C4-2B (cell line): ENCODE data around the gene ARID5B.

ENCODE experiments used
- CTCF ChIP-seq: fragments of 450-650 bp; conservative IDR thresholded peaks from 2 replicates; pipeline ENCODE4 v1.5.1; 2017; ENCODE audit warnings: mild to moderate bottlenecking
- ZFX ChIP-seq: fragments of 450-650 bp; IDR thresholded peaks from 2 replicates; pipeline ENCODE4 v1.6.1; 2017

- TF ChIP-seq CTCF (peak; percentile 1; the same call in 1 of the 2 replicates), ZFX (no peak)
Measured at GRCh38 chr10:62080905-62081304, 179.4 kb downstream of the ARID5B start.
